Thymus (tissue), 11 donors: ENCODE data around the gene NCKIPSD. TPM values are rescaled to one million over a fixed set of nuclear protein-coding genes. Genes with fewer than 3 reads are reported as not detected.

Experiments used
- DNase-seq, 9 donors: peaks; one replicate each; pipeline ENCODE4 v3.0.0-alpha.2; 2013; ENCODE audit warnings: low spot score in 9 of 9, low read depth in 6 of 9, missing footprints in 1 of 9
- H3K27ac ChIP-seq, 2 donors: one replicate each; pipeline ENCODE4 v1.5.1; 2013; ENCODE audit warnings: control low read depth in 1 of 2, low read depth in 1 of 2, low read length in 1 of 2, mild to moderate bottlenecking in 1 of 2, moderate library complexity in 1 of 2
- H3K27me3 ChIP-seq, 2 donors: one replicate each; pipeline ENCODE4 v1.5.1; 2013; ENCODE audit warnings: low read length in 1 of 2; ENCODE audit not compliant: control insufficient read depth in 2 of 2, insufficient read depth in 1 of 2
- H3K36me3 ChIP-seq, 2 donors: one replicate each; pipeline ENCODE4 v1.5.1; 2013; ENCODE audit warnings: low read length in 1 of 2, mild to moderate bottlenecking in 1 of 2, moderate library complexity in 1 of 2; ENCODE audit not compliant: control insufficient read depth in 2 of 2, insufficient read depth in 2 of 2
- H3K4me1 ChIP-seq, 2 donors: one replicate each; pipeline ENCODE4 v1.5.1; 2013; ENCODE audit warnings: low read length in 2 of 2; ENCODE audit not compliant: control insufficient read depth in 2 of 2, insufficient read depth in 2 of 2
- H3K4me3 ChIP-seq, 2 donors: one replicate each; pipeline ENCODE4 v1.5.1; 2013; ENCODE audit warnings: low read length in 2 of 2, control low read depth in 1 of 2, mild to moderate bottlenecking in 1 of 2
- H3K9me3 ChIP-seq, 2 donors: one replicate each; pipeline ENCODE4 v1.5.1; 2013; ENCODE audit warnings: low read length in 1 of 2, mild to moderate bottlenecking in 1 of 2; ENCODE audit not compliant: control insufficient read depth in 2 of 2, insufficient read depth in 1 of 2
- WGBS: extraction: QIAGEN DNeasy Blood & Tissue Kit; methylation state at CpG from one replicate; pipeline ENCODE4 v1.1.7; 2013; 5-methylcytosine and 5-hydroxymethylcytosine counted together
- polyA plus RNA-seq: library from polyadenylated mRNA; stranded (reverse); fragments of 200-250 nt; gene quantifications from one replicate; pipeline ENCODE4 v1.2.3, GENCODE V29; 2013
- total RNA-seq: library from RNA; stranded (reverse); fragments of 120-200 nt; gene quantifications from one replicate; pipeline ENCODE4 v1.2.4, GENCODE V29; 2013
- donor health status: healthy.

Gene NCKIPSD
- total and polyA plus RNA-seq, 2 donors, result 7.0 to 8.8 TPM

DNA sequence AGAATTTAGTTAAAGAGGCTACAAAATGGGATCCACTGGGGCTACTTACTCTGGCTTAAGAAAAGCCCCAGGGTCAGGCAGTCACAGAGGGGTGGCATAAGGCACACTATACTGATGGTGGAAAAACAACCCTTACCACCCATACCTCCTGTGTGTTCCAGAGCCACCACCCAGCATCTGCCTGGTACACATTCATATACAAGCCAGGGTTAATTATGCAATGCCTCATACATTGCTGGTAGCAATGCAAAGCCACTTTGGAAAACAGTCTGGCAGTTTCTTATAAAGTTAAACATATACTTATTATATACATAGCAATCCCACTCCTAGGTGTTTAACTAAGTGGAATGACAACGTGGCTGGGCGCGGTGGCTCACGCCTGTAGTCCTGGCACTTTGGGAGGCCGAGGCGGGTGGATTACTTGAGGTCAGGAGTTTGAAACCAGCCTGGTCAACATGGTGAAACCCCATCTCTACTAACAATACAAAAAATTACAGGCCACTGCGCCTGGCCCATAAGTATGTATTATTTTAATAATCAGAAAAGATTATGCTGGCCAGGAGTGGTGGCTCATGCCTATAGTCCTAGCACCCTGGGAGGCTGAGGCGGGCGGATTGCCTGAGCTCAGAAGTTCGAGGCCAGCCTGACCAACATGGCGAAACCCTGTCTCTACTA is 15.2 kb upstream of the NCKIPSD start:
- no peak for DNase-seq
- Histone ChIP-seq H3K27ac (no peak overlapping the region), H3K4me3 (no peak overlapping the region), H3K27me3 (no peaks in the 10 kb centered on the region), H3K9me3 (no peaks in the 10 kb centered on the region), H3K36me3 (peaks cover 32 to 71% of the 10 kb centered on the region in 2 donors), H3K4me1 (no peaks in the 10 kb centered on the region)
- WGBS, result 98% methylated on average over 11 of the region's 11 CpGs

- Histone ChIP-seq H3K9me3 (no peaks in the 10 kb centered on the region), H3K4me1 (no peaks in the 10 kb centered on the region), H3K27me3 (no peaks in the 10 kb centered on the region), H3K4me3 (no peak overlapping the region), H3K27ac (no peak overlapping the region), H3K36me3 (peaks cover 50 to 77% of the 10 kb centered on the region in 2 donors)
- DNase-seq, result no peak
- WGBS, result 99% methylated on average over 8 of the region's 8 CpGs
Observed at GRCh38 chr3:48698891-48699290, 13.2 kb upstream of the NCKIPSD start.

DNA sequence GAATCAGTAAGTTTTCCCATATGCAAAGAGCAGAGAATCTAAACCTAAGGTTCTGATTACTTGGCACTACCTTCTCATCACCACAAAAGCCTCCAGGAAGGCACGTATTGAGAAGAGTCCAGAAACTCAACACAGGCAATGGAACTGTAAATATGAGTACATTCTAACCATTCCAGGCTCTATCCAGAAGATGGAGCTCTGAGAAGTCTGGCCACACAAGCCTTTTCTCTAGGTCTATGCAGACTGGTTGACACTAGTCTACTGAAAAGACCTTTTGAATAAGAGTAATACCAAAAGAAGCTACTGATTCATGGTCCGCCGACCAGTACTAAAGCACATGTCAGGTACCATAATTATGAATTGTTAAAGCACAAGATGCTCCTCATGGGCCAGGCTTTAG is 12.2 kb upstream of the NCKIPSD start:
- no peaks in the 10 kb centered on the region for H3K9me3 ChIP-seq
- H3K4me1 ChIP-seq, result no peaks in the 10 kb centered on the region
- no peak overlapping the region for H3K4me3 ChIP-seq
- peaks cover 57 to 85% of the 10 kb centered on the region in 2 donors for H3K36me3 ChIP-seq
- H3K27ac ChIP-seq, result no peak overlapping the region
- no peak for DNase-seq
- WGBS, result 98% methylated on average over 3 of the region's 3 CpGs
- no peaks in the 10 kb centered on the region for H3K27me3 ChIP-seq

GRCh38 chr3:48696601-48697000 is 10.9 kb upstream of the NCKIPSD start:
- Histone ChIP-seq H3K36me3 (peaks cover 62 to 90% of the 10 kb centered on the region in 2 donors), H3K27ac (no peak overlapping the region), H3K27me3 (no peaks in the 10 kb centered on the region), H3K9me3 (no peaks in the 10 kb centered on the region), H3K4me3 (no peak overlapping the region), H3K4me1 (no peaks in the 10 kb centered on the region)
- no peak for DNase-seq

- DNase-seq, result no peak
- no peak overlapping the region for H3K4me3 ChIP-seq
- peaks cover 67 to 94% of the 10 kb centered on the region in 2 donors for H3K36me3 ChIP-seq
- H3K9me3 ChIP-seq, result no peaks in the 10 kb centered on the region
- H3K27ac ChIP-seq, result no peak overlapping the region
- 98% methylated on average over 5 of the region's 5 CpGs for WGBS
- no peaks in the 10 kb centered on the region for H3K4me1 ChIP-seq
- H3K27me3 ChIP-seq, result no peaks in the 10 kb centered on the region
Observed at GRCh38 chr3:48696156-48696555, 10.4 kb upstream of the NCKIPSD start.

DNA sequence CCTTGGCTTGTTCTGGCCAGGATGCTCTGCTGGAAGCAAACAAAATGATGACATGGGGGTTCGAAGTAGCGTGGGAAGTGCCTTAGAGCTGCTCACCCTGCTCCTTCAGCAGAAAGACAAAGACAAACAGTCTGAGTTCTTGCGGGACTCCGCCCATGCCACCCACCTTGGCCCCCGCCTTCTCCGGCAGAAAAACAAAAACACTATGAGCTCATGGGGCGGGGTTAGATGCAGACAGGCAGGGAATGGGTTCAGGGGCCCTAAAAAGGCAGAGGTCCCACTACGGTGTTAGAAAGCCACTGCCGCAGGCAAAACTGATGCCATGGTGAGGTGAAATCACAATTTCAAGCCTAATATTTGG is 9.7 kb upstream of the NCKIPSD start:
- H3K4me1 ChIP-seq, result no peaks in the 10 kb centered on the region
- 93% methylated on average over 9 of the region's 9 CpGs for WGBS
- no peak overlapping the region for H3K27ac ChIP-seq
- H3K27me3 ChIP-seq, result no peaks in the 10 kb centered on the region
- no peak overlapping the region for H3K4me3 ChIP-seq
- no peaks in the 10 kb centered on the region for H3K9me3 ChIP-seq
- H3K36me3 ChIP-seq, result peaks cover 74 to 94% of the 10 kb centered on the region in 2 donors
- DNase-seq, result no peak

DNA sequence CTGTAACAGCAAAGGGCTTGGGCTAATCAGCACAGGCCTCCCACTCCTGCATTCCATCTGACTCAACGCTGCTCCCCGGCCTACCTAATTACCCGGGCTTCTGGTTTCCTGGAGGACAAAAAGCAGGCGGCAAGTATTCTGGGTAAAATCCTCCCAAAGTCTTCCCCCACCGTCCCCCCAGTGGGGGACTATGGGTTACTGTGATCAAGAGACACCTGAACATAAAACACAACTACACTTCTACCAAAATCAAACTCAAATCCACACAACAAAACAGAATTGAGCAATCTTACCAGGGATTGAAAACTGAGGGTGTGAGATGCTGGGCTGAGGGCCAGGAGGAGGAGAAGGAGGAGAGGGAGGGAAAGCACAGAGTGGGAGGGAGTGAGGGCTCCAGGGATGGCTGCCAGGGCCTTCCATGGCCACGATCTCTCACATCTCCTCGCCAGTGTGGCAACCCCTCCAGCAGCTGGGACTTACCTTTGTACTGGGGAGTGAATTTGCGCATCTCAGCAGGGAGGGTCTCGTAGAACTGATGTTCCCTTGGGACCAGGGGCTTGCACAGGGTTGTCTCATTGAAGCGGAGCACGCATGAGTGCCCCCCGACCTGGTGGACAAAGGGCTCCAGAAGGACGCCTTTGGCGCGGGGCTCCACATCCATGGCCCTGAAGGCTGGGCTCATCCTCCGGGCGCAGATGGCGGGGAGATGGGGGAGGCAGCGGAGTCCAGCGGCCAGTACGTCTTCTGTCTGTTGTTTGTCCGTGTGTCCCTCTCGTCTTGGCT is 9.1 kb upstream of the NCKIPSD start:
- 97% methylated on average over 23 of the region's 23 CpGs for WGBS
- no peak overlapping the region for H3K4me3 ChIP-seq
- no peaks in the 10 kb centered on the region for H3K9me3 ChIP-seq
- no peaks in the 10 kb centered on the region for H3K27me3 ChIP-seq
- DNase-seq, result no peak
- H3K27ac ChIP-seq, result peak overlapping the region in 1 of 2 donors; percentile 25
- no peaks in the 10 kb centered on the region for H3K4me1 ChIP-seq
- H3K36me3 ChIP-seq, result peaks cover 80 to 95% of the 10 kb centered on the region in 2 donors

DNA sequence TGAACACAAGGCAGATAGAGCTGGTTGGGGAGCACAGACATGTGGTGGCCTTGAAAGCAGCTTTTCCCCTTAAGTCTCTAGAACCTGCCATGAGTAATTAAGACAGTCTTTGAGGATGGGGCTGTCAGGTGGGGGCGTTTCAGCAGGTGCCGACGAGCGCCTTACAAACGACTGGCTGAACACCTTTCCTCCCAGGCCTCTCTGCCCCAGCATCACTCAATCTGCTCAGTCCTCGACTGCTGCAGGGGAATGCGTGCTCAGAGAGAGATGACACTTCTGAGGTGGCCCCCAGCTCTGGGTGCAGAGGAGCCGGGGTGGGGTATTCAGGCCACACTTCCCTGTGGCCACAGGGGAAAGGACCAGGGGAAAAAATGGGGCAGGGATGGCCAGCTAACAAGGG is 8.1 kb upstream of the NCKIPSD start:
- Histone ChIP-seq H3K27ac (no peak overlapping the region), H3K9me3 (no peaks in the 10 kb centered on the region), H3K4me1 (no peaks in the 10 kb centered on the region), H3K27me3 (no peaks in the 10 kb centered on the region), H3K36me3 (peaks cover 83 to 95% of the 10 kb centered on the region in 2 donors), H3K4me3 (no peak overlapping the region)
- DNase-seq, result no peak
- WGBS, result 98% methylated on average over 8 of the region's 8 CpGs

GRCh38 chr3:48692551-48692950 is 6.8 kb upstream of the NCKIPSD start:
- Histone ChIP-seq H3K27me3 (no peaks in the 10 kb centered on the region), H3K4me3 (no peak overlapping the region), H3K36me3 (peaks cover 84 to 95% of the 10 kb centered on the region in 2 donors), H3K27ac (no peak overlapping the region), H3K9me3 (no peaks in the 10 kb centered on the region), H3K4me1 (no peaks in the 10 kb centered on the region)
- no peak for DNase-seq
